Measurements from ENCODE around the gene RBPJ. TPM values are rescaled to one million over a fixed set of nuclear protein-coding genes. Genes with fewer than 3 reads are reported as not detected.

RBPJ gene
- total RNA-seq, 4 donors from 2014 or later, result 115 to 214 (median 173) TPM

- TF ChIP-seq CTCF (IDR thresholded peaks at IDR 0.05; ENCODE audit: low read depth), result no peak
These were observed 36.3 kb upstream of the RBPJ start for GRCh38 chr4:26284536-26284935.

- TF ChIP-seq CTCF (IDR thresholded peaks at IDR 0.05; ENCODE audit: low read depth), result no peak
These were observed 35.5 kb upstream of the RBPJ start for GRCh38 chr4:26285272-26285671.

- no peak for TF ChIP-seq CTCF (IDR thresholded peaks at IDR 0.05; ENCODE audit: low read depth)
These were observed 33.1 kb upstream of the RBPJ start for GRCh38 chr4:26287756-26288155.

- TF ChIP-seq CTCF (IDR thresholded peaks at IDR 0.05; ENCODE audit: low read depth), result no peak
These were observed 32.4 kb upstream of the RBPJ start for GRCh38 chr4:26288355-26288909.

- no peak for TF ChIP-seq CTCF (IDR thresholded peaks at IDR 0.05; ENCODE audit: low read depth)
These were observed 31.4 kb upstream of the RBPJ start for GRCh38 chr4:26289401-26289800.

GRCh38 chr4:26290321-26290720 lies 30.5 kb upstream of the RBPJ start:
- TF ChIP-seq CTCF (IDR thresholded peaks at IDR 0.05; ENCODE audit: low read depth), result no peak

- no peak for TF ChIP-seq CTCF (IDR thresholded peaks at IDR 0.05; ENCODE audit: low read depth)
These were observed 25.9 kb upstream of the RBPJ start for GRCh38 chr4:26294904-26295303.
